ENCODE measurements around the gene SIN3B. TPM values are rescaled to one million over a fixed set of nuclear protein-coding genes. Genes with fewer than 3 reads are reported as not detected.

The SIN3B gene
- total and polyA plus RNA-seq, 9 of the 15 experiments (the other 6 are each of a cell fraction or from before 2014, with no cell fraction given), result 0.51 to 34.2 (median 14.3) TPM

DNA sequence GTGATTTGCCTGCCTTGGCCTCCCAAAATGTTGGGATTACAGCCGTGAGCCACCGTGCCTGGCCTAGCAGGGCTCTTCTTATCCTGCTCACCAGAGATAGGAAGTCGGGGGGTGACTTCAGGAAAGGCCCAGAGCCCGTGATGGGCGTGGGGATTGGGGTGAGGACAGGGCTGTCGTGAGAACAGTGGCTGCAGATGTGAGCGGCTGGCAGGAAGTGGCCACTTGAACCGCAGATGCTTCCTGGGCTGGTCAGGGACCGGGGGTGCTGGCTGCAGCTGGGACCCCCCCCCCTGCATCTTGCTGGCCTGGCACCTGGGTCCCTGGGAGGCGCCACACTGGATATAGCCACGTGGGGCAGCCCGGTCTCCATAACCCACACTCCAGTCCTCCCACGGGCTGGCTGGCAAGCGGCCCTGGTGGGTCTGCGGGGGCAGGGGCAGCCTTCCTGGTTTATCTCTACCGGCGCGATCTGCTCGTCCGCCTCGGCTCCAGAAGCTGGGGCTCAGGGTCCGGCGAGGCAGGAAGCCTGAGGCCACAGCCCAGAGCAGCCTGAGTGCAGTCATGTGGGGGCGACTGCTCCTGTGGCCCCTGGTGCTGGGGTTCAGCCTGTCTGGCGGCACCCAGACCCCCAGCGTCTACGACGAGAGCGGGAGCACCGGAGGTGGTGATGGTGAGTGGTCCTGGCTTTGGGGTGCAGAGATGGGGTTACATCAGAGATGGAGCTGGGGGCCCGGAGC lies 59.6 kb downstream of the SIN3B start, which contains the start of gene F2RL3 (continued):
- TF ChIP-seq RREB1 (CRISPR knock-in tag; IDR thresholded peaks at IDR 0.05) (peak; percentile 60; the same call in 1 of the 2 replicates), ARID4B (CRISPR knock-in tag; IDR thresholded peaks at IDR 0.05) (no peak; the same call in 1 of the 2 replicates), ZEB2 (IDR thresholded peaks at IDR 0.05) (0 out of 2 replicates have a peak, but pooled peaks have one; percentile 16), ZNF143 (CRISPR knock-in tag; IDR thresholded peaks at IDR 0.05) (0 out of 2 replicates have a peak, but pooled peaks have one; percentile 18), ESRRB (CRISPR knock-in tag; IDR thresholded peaks at IDR 0.05; ENCODE audit: borderline replicate concordance) (no peak), BHLHE40 (IDR thresholded peaks at IDR 0.05; ENCODE audit: low read length) (peak; percentile 81), MXI1 (IDR thresholded peaks at IDR 0.05; ENCODE audit: low read depth, low read length) (no peak), KLF6 (CRISPR knock-in tag; IDR thresholded peaks at IDR 0.05; ENCODE audit: borderline replicate concordance) (peak; percentile 24; the same call in 1 of the 2 replicates), SOX6 (IDR thresholded peaks at IDR 0.05) (peak; percentile 47; the same call in 1 of the 2 replicates), SNRNP70 (optimal IDR thresholded peaks at IDR 0.05; ENCODE audit: low read depth, low read length) (no peak), ZNF239 (CRISPR knock-in tag; IDR thresholded peaks at IDR 0.05) (0 out of 2 replicates have a peak, but pooled peaks have one; percentile 11), CTCF (IDR thresholded peaks at IDR 0.05 in 2 of 3, conservative IDR thresholded peaks at IDR 0.05 in 1 of 3; ENCODE audit: insufficient read depth in 2 of 3, low read depth in 1 of 3, low read length in 3 of 3) (no peak), PURB (CRISPR knock-in tag; IDR thresholded peaks at IDR 0.05; ENCODE audit: low read depth) (no peak)
- TF ChIP-seq, protein P1, sequence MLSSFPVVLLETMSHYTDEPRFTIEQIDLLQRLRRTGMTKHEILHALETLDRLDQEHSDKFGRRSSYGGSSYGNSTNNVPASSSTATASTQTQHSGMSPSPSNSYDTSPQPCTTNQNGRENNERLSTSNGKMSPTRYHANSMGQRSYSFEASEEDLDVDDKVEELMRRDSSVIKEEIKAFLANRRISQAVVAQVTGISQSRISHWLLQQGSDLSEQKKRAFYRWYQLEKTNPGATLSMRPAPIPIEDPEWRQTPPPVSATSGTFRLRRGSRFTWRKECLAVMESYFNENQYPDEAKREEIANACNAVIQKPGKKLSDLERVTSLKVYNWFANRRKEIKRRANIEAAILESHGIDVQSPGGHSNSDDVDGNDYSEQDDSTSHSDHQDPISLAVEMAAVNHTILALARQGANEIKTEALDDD (IDR thresholded peaks at IDR 0.05), result no peak
